HepG2 (cell line): ENCODE measurements around the gene CCL13. TPM values are rescaled to one million over a fixed set of nuclear protein-coding genes. Genes with fewer than 3 reads are reported as not detected.

Experiments
- ATAC-seq: fragments of 200-7000 bp; cut with Tn5 transposase; 3 replicates; pipeline ENCODE4 v1.9.1; 2020; ENCODE audit warnings: mild to moderate bottlenecking, moderate library complexity
- BruUV-seq: library from RNA; stranded (reverse); fragments of 400-500 nt; replicated peaks from 2 replicates; lab custom pipeline; 2021; lab: Mats Ljungman, UMichigan
- CTCF ChIA-PET: fragments of 300-600 bp; formaldehyde crosslinking; extraction: SDS; loops from one replicate; lab custom pipeline; 2021; ENCODE audit warnings: low total read pairs, inconsistent platforms, low intra/inter-chr PET ratio; lab: Yijun Ruan, JAX
- POLR2A ChIA-PET: fragments of 350-600 bp; sonication (Branson Sonifier 250); formaldehyde crosslinking; loops from one replicate; lab custom pipeline; 2020; ENCODE audit warnings: antibody characterized with exemption, inconsistent platforms; lab: Yijun Ruan, JAX
- DNase-seq: peaks from one replicate; pipeline ENCODE4 v3.0.0-alpha.2; 2015; ENCODE audit warnings: low spot score
- FAIRE-seq: peaks from 3 replicates; lab custom pipeline; 2011; peaks lifted over from hg19 to GRCh38; lab: Jason Lieb, UNC
- H2AFZ ChIP-seq: one replicate; pipeline ENCODE4 v1.6.1; 2011; ENCODE audit warnings: low read length, inconsistent platforms
- H3K27ac ChIP-seq: fragments of 300-600 bp; 3 replicates; pipeline ENCODE4 v1.8.0; 2011; ENCODE audit warnings: mixed run types, mild to moderate bottlenecking, mixed read lengths, low read length, inconsistent platforms; ENCODE audit not compliant: insufficient read depth; ENCODE audit errors: extremely low read length
- H3K27me3 ChIP-seq, 2 experiments: fragments of 200-600 bp in 1 of 2; 2 replicates in 1 of 2; 3 replicates in 1 of 2; pipeline versions ENCODE4 v1.6.0 to v1.8.0; 2011; ENCODE audit warnings: low read length in 2 of 2, mild to moderate bottlenecking in 2 of 2, moderate library complexity in 2 of 2, inconsistent platforms in 1 of 2; ENCODE audit not compliant: insufficient read depth in 2 of 2, control insufficient read depth in 1 of 2
- H3K36me3 ChIP-seq, 2 experiments: fragments of 200-600 bp in 1 of 2; replicated peaks in 1 of 2; 2 replicates in 1 of 2; 3 replicates in 1 of 2; pipeline versions ENCODE4 v1.5.1 to v1.8.0; 2011; ENCODE audit warnings: low read length in 2 of 2, inconsistent platforms in 1 of 2; ENCODE audit not compliant: insufficient read depth in 2 of 2, control insufficient read depth in 1 of 2
- H3K4me1 ChIP-seq: 2 replicates; pipeline ENCODE4 v1.5.1; 2012; ENCODE audit warnings: low read length, inconsistent platforms; ENCODE audit not compliant: insufficient read depth
- H3K4me2 ChIP-seq: 2 replicates; pipeline ENCODE4 v1.6.0; 2011; ENCODE audit warnings: low read depth, low read length, inconsistent platforms
- H3K4me3 ChIP-seq, 3 experiments: fragments of 200-600 bp in 1 of 3; sonication (generic), shearing (Covaris generic) in 1 of 3; replicated peaks in 1 of 3; 2 replicates each; pipeline ENCODE4 v1.5.1; 2011 to 2016; ENCODE audit warnings: low read length in 3 of 3, inconsistent platforms in 2 of 3, low read depth in 2 of 3, mild to moderate bottlenecking in 2 of 3, control low read depth in 1 of 3, mixed read lengths in 1 of 3; ENCODE audit not compliant: insufficient read depth in 1 of 3
- H3K79me2 ChIP-seq: one replicate; pipeline ENCODE4 v1.6.1; 2011; ENCODE audit warnings: low read length, inconsistent platforms; ENCODE audit not compliant: insufficient read depth
- H3K9ac ChIP-seq: 2 replicates; pipeline ENCODE4 v1.6.0; 2011; ENCODE audit warnings: mild to moderate bottlenecking, low read depth, low read length, inconsistent platforms; ENCODE audit not compliant: insufficient read depth
- H3K9me3 ChIP-seq: 2 replicates; pipeline ENCODE4 v1.5.1; 2012; ENCODE audit warnings: mild to moderate bottlenecking, low read length
- H4K20me1 ChIP-seq: 2 replicates; pipeline ENCODE4 v1.6.0; 2011; ENCODE audit warnings: inconsistent platforms, mild to moderate bottlenecking, low read length, moderate library complexity; ENCODE audit not compliant: insufficient read depth
- HNRNPH1 ChIP-seq: fragments of 200-400 bp; formaldehyde crosslinking; optimal IDR thresholded peaks from 2 replicates; pipeline ENCODE3; 2017; ENCODE audit warnings: mild to moderate bottlenecking, low read depth, low read length
- HNRNPLL ChIP-seq: fragments of 200-400 bp; formaldehyde crosslinking; IDR thresholded peaks from 2 replicates; pipeline ENCODE4 v1.6.1; 2017; ENCODE audit warnings: mild to moderate bottlenecking, low read depth, low read length; ENCODE audit not compliant: poor library complexity, severe bottlenecking
- SP1 ChIP-seq, 2 experiments: fragments of 450-650 bp in 1 of 2; sonication (generic) in 1 of 2; formaldehyde crosslinking in 1 of 2; IDR thresholded peaks; 2 replicates each; pipeline versions ENCODE4 v1.4.0 to v1.6.1; 2016 to 2020; ENCODE audit warnings: missing genetic modification reagents in 1 of 2
- ZBTB21 ChIP-seq: sonication (generic); formaldehyde crosslinking; IDR thresholded peaks from 2 replicates; pipeline ENCODE4 v1.4.0; 2020; ENCODE audit warnings: missing genetic modification reagents
- ZNF138 ChIP-seq: sonication (generic); formaldehyde crosslinking; IDR thresholded peaks from 2 replicates; pipeline ENCODE4 v1.5.0; 2020; ENCODE audit warnings: mild to moderate bottlenecking, low read depth, missing genetic modification reagents
- ZNF234 ChIP-seq: sonication (generic); formaldehyde crosslinking; conservative IDR thresholded peaks from 2 replicates; pipeline ENCODE4 v1.5.1; 2020; ENCODE audit warnings: mild to moderate bottlenecking, missing genetic modification reagents
- ZNF292 ChIP-seq: sonication (generic); formaldehyde crosslinking; IDR thresholded peaks from 2 replicates; pipeline ENCODE4 v1.8.1; 2022; ENCODE audit warnings: mild to moderate bottlenecking, low read depth, missing genetic modification reagents, borderline replicate concordance
- ZNF333 ChIP-seq: sonication (generic); formaldehyde crosslinking; IDR thresholded peaks from 2 replicates; pipeline ENCODE4 v1.4.0; 2020; ENCODE audit warnings: mild to moderate bottlenecking, missing genetic modification reagents, borderline replicate concordance
- ZNF788 ChIP-seq: sonication (generic); formaldehyde crosslinking; IDR thresholded peaks from 2 replicates; pipeline ENCODE4 v1.5.0; 2020; ENCODE audit warnings: mild to moderate bottlenecking, missing genetic modification reagents, borderline replicate concordance
- WGBS: methylation state at CpG from one replicate; pipeline ENCODE4 v1.1.6; 2017; ENCODE audit warnings: low lambda C conversion rate; 5-methylcytosine and 5-hydroxymethylcytosine counted together
- in situ Hi-C: cut with HindIII; loops from 2 replicates; pipeline ENCODE4 v1.10.0; 2017; ENCODE audit warnings: low pct_unique_long_range_greater_than_20kb; ENCODE audit not compliant: extremely low pct_ligation_motif_present
- intact Hi-C: fragments of 100-400 bp; cut with micrococcal nuclease; formaldehyde crosslinking; loops from one replicate; pipeline ENCODE4 v1.10.0; 2022; ENCODE audit not compliant: unreplicated experiment
- polyA plus RNA-seq, 8 experiments: library from polyadenylated mRNA; depleted of rRNA in 3 of 8; stranded (reverse) in 7 of 8; unstranded in 1 of 8; fragments of >200 nt; fragmentation: Illumina TruSeq in 4 of 8; extraction: Trizol in 4 of 8; gene quantifications; 2 replicates each; pipeline versions ENCODE4 v1.2.1 to v1.2.3, GENCODE V29; 2011 to 2016; ENCODE audit warnings: low read depth in 4 of 8, missing spikeins in 1 of 8, mixed read lengths in 1 of 8; ENCODE audit not compliant: insufficient read depth in 1 of 8
- total RNA-seq, 5 experiments: library from RNA; depleted of rRNA; stranded (reverse); fragments of >200 nt; fragmentation: Illumina TruSeq; extraction: Trizol; gene quantifications; 2 replicates each; pipeline ENCODE4 v1.2.3, GENCODE V29; 2016; ENCODE audit warnings: low read depth in 1 of 5
- TF ChIP-seq, protein P1 (sequence below): sonication (generic); formaldehyde crosslinking; IDR thresholded peaks from 2 replicates; pipeline ENCODE4 v1.4.0; 2020; ENCODE audit warnings: missing genetic modification reagents, mild to moderate bottlenecking, borderline replicate concordance
- TF ChIP-seq, protein P2 (sequence below): sonication (generic); formaldehyde crosslinking; IDR thresholded peaks from 2 replicates; pipeline ENCODE4 v1.5.1; 2020; ENCODE audit warnings: mild to moderate bottlenecking, missing genetic modification reagents
- TF ChIP-seq, protein P3 (sequence below): sonication (generic); formaldehyde crosslinking; IDR thresholded peaks from 2 replicates; pipeline ENCODE4 v1.5.0; 2020; ENCODE audit warnings: missing genetic modification reagents
- TF ChIP-seq, protein P4 (sequence below): sonication (generic); formaldehyde crosslinking; conservative IDR thresholded peaks from 2 replicates; pipeline ENCODE4 v1.4.0; 2020; ENCODE audit warnings: mild to moderate bottlenecking, missing genetic modification reagents, moderate library complexity

CCL13 gene
- total and polyA plus RNA-seq, 2 of the 13 experiments (the other 11 are each of a cell fraction or from before 2014, with no cell fraction given): not detected

DNA sequence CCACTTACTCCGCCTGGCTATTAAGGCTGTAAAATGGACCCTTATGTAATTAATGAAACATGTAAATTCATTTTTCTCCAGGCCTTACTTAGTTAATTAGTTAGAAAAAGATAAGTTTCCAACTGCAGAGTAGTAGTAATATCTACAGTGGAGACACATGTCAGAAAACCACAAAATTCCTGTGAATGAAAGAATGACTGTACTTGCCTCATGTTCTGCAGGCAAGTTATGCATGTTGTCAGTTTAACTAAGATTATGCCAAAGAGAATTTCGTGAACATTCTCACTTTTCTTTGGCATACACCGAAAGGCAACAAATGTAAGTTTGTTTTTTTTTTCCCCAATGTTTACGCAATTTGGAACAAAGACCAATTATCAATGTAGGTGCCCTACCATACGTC is 23.6 kb downstream of the CCL13 start:
- no peaks in the 10 kb centered on the region for H4K20me1 ChIP-seq
- DNase-seq: no peak
- no peak for ATAC-seq
- POLR2A ChIA-PET: no interaction called here
- H3K4me3 ChIP-seq: no peak overlapping the region
- no peak overlapping the region for H3K9ac ChIP-seq
- H3K27me3 ChIP-seq: no peaks in the 10 kb centered on the region; a peak in 1 of 5 replicates
- H3K9me3 ChIP-seq: no peaks in the 10 kb centered on the region
- H3K4me1 ChIP-seq: no peaks in the 10 kb centered on the region
- FAIRE-seq: no peak
- H3K36me3 ChIP-seq: no peaks in the 10 kb centered on the region
- H3K27ac ChIP-seq: no peak overlapping the region
- no peak overlapping the region for H3K4me2 ChIP-seq
- in situ Hi-C loops (no loop called here), intact Hi-C loops (no loop called here)
- no peak overlapping the region for H2AFZ ChIP-seq
- TF ChIP-seq, protein P1, sequence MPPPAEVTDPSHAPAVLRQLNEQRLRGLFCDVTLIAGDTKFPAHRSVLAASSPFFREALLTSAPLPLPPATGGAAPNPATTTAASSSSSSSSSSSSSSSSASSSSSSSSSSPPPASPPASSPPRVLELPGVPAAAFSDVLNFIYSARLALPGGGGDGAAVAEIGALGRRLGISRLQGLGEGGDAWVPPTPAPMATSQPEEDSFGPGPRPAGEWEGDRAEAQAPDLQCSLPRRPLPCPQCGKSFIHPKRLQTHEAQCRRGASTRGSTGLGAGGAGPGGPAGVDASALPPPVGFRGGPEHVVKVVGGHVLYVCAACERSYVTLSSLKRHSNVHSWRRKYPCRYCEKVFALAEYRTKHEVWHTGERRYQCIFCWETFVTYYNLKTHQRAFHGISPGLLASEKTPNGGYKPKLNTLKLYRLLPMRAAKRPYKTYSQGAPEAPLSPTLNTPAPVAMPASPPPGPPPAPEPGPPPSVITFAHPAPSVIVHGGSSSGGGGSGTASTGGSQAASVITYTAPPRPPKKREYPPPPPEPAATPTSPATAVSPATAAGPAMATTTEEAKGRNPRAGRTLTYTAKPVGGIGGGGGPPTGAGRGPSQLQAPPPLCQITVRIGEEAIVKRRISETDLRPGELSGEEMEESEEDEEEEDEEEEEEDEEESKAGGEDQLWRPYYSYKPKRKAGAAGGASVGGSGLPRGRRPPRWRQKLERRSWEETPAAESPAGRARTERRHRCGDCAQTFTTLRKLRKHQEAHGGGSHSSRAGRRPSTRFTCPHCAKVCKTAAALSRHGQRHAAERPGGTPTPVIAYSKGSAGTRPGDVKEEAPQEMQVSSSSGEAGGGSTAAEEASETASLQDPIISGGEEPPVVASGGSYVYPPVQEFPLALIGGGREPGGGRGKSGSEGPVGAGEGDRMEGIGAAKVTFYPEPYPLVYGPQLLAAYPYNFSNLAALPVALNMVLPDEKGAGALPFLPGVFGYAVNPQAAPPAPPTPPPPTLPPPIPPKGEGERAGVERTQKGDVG (CRISPR knock-in tag): no peak
- TF ChIP-seq ZNF333 (CRISPR knock-in tag) (no peak), HNRNPLL (no peak), ZNF138 (CRISPR knock-in tag) (no peak), ZBTB21 (no peak), ZNF292 (CRISPR knock-in tag) (no peak), SP1 (IDR thresholded peaks at IDR 0.05) (no peak), SP1 (CRISPR knock-in tag; IDR thresholded peaks at IDR 0.05) (no peak), HNRNPH1 (no peak), ZNF234 (no peak), ZNF788 (CRISPR knock-in tag) (no peak)
- TF ChIP-seq, protein P2, sequence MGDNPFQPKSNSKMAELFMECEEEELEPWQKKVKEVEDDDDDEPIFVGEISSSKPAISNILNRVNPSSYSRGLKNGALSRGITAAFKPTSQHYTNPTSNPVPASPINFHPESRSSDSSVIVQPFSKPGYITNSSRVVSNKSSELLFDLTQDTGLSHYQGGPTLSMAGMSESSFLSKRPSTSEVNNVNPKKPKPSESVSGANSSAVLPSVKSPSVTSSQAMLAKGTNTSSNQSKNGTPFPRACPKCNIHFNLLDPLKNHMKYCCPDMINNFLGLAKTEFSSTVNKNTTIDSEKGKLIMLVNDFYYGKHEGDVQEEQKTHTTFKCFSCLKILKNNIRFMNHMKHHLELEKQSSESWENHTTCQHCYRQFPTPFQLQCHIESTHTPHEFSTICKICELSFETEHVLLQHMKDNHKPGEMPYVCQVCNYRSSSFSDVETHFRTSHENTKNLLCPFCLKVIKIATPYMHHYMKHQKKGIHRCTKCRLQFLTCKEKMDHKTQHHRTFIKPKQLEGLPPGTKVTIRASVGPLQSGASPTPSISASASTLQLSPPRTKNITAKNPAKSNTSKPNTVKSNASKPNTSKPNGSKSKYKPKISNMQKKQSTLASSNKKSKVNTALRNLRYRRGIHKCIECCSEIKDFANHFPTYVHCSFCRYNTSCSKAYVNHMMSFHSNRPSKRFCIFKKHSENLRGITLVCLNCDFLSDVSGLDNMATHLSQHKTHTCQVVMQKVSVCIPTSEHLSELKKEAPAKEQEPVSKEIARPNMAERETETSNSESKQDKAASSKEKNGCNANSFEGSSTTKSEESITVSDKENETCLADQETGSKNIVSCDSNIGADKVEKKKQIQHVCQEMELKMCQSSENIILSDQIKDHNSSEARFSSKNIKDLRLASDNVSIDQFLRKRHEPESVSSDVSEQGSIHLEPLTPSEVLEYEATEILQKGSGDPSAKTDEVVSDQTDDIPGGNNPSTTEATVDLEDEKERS: no peak
- TF ChIP-seq, protein P3, sequence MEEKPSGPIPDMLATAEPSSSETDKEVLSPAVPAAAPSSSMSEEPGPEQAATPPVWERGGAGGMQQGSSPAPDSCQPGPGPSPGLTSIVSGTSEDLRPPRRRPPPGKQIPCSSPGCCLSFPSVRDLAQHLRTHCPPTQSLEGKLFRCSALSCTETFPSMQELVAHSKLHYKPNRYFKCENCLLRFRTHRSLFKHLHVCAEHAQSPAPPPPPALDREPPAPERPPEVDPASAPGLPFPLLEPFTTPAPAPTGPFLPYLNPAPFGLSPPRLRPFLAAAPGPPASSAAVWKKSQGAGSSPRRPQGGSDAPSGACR (CRISPR knock-in tag): no peak
- TF ChIP-seq, protein P4, sequence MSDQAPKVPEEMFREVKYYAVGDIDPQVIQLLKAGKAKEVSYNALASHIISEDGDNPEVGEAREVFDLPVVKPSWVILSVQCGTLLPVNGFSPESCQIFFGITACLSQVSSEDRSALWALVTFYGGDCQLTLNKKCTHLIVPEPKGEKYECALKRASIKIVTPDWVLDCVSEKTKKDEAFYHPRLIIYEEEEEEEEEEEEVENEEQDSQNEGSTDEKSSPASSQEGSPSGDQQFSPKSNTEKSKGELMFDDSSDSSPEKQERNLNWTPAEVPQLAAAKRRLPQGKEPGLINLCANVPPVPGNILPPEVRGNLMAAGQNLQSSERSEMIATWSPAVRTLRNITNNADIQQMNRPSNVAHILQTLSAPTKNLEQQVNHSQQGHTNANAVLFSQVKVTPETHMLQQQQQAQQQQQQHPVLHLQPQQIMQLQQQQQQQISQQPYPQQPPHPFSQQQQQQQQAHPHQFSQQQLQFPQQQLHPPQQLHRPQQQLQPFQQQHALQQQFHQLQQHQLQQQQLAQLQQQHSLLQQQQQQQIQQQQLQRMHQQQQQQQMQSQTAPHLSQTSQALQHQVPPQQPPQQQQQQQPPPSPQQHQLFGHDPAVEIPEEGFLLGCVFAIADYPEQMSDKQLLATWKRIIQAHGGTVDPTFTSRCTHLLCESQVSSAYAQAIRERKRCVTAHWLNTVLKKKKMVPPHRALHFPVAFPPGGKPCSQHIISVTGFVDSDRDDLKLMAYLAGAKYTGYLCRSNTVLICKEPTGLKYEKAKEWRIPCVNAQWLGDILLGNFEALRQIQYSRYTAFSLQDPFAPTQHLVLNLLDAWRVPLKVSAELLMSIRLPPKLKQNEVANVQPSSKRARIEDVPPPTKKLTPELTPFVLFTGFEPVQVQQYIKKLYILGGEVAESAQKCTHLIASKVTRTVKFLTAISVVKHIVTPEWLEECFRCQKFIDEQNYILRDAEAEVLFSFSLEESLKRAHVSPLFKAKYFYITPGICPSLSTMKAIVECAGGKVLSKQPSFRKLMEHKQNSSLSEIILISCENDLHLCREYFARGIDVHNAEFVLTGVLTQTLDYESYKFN (CRISPR knock-in tag): no peak
- H3K79me2 ChIP-seq: no peaks in the 10 kb centered on the region
- no TSS peak for BruUV-seq
- WGBS: 35% methylated on average over 5 of the region's 5 CpGs
- CTCF ChIA-PET: no interaction called here
